ENCODE measurements around the gene B3GALNT2.
"Not testable (repeated sequence)": the region's sequence is repeated elsewhere in the genome, so short reads cannot be mapped to it uniquely, and the experiment has no call there.

The B3GALNT2 gene

GRCh38 chr1:235468004-235468403 is 36.2 kb downstream of the B3GALNT2 start:
- H3K79me2 ChIP-seq (ENCODE audit: insufficient read depth, low read length), result no peaks in the 10 kb centered on the region
- H2AFZ ChIP-seq (ENCODE audit: low read length), result no peak overlapping the region
- H3K9me3 ChIP-seq (ENCODE audit: insufficient read depth, low read depth, low read length), result no peaks in the 10 kb centered on the region
- H3K9me2 ChIP-seq (replicated peaks; ENCODE audit: low read depth, low read length), result no peaks in the 10 kb centered on the region
- no peak for TF ChIP-seq CTCF (conservative IDR thresholded peaks at IDR 0.05; ENCODE audit: low read length)
- no peak for TF ChIP-seq EZH2phosphoT487 (IDR thresholded peaks at IDR 0.05; ENCODE audit: borderline replicate concordance)
- no peak overlapping the region for H3K4me2 ChIP-seq (ENCODE audit: low read depth, low read length, poor library complexity, severe bottlenecking)
- no peak overlapping the region for H3K9ac ChIP-seq (ENCODE audit: low read depth, low read length, poor library complexity, severe bottlenecking)
- no peak overlapping the region for H3K4me3 ChIP-seq (ENCODE audit: low read length, poor library complexity, severe bottlenecking)
- no peaks in the 10 kb centered on the region for H3F3A ChIP-seq (ENCODE audit: low read depth)
- H3K36me3 ChIP-seq (ENCODE audit: insufficient read depth, low read length), result peaks cover 15% of the 10 kb centered on the region; the same call in 1 of the 2 replicates
- no peaks in the 10 kb centered on the region for H3K27me3 ChIP-seq (ENCODE audit: insufficient read depth, low read length, poor library complexity, severe bottlenecking)
- H3K4me1 ChIP-seq (ENCODE audit: insufficient read depth, low read length, poor library complexity, severe bottlenecking), result no peaks in the 10 kb centered on the region
- H4K20me1 ChIP-seq (ENCODE audit: insufficient read depth, low read length, poor library complexity, severe bottlenecking), result no peaks in the 10 kb centered on the region

GRCh38 chr1:235465066-235465465 is 39.2 kb downstream of the B3GALNT2 start:
- no peak overlapping the region for H3K4me3 ChIP-seq (ENCODE audit: low read length, poor library complexity, severe bottlenecking)
- no peaks in the 10 kb centered on the region for H3F3A ChIP-seq (ENCODE audit: low read depth)
- H3K9me2 ChIP-seq (replicated peaks; ENCODE audit: low read depth, low read length), result no peaks in the 10 kb centered on the region
- no peak overlapping the region for H2AFZ ChIP-seq (ENCODE audit: low read length)
- no peak overlapping the region for H3K9ac ChIP-seq (ENCODE audit: low read depth, low read length, poor library complexity, severe bottlenecking)
- no peaks in the 10 kb centered on the region for H4K20me1 ChIP-seq (ENCODE audit: insufficient read depth, low read length, poor library complexity, severe bottlenecking)
- no peaks in the 10 kb centered on the region for H3K9me3 ChIP-seq (ENCODE audit: insufficient read depth, low read depth, low read length)
- no peak for TF ChIP-seq CTCF (conservative IDR thresholded peaks at IDR 0.05; ENCODE audit: low read length)
- peaks cover 11% of the 10 kb centered on the region; the same call in 1 of the 2 replicates for H3K36me3 ChIP-seq (ENCODE audit: insufficient read depth, low read length)
- no peak overlapping the region for H3K4me2 ChIP-seq (ENCODE audit: low read depth, low read length, poor library complexity, severe bottlenecking)
- H3K4me1 ChIP-seq (ENCODE audit: insufficient read depth, low read length, poor library complexity, severe bottlenecking), result no peaks in the 10 kb centered on the region
- H3K27me3 ChIP-seq (ENCODE audit: insufficient read depth, low read length, poor library complexity, severe bottlenecking), result no peaks in the 10 kb centered on the region
- H3K79me2 ChIP-seq (ENCODE audit: insufficient read depth, low read length), result no peaks in the 10 kb centered on the region

GRCh38 chr1:235462832-235463231 is 41.4 kb downstream of the B3GALNT2 start:
- not testable (repeated sequence) for H2AFZ ChIP-seq (ENCODE audit: low read length); H3K4me1 ChIP-seq (ENCODE audit: insufficient read depth, low read length, poor library complexity, severe bottlenecking); H3K9ac ChIP-seq (ENCODE audit: low read depth, low read length, poor library complexity, severe bottlenecking); H3K9me3 ChIP-seq (ENCODE audit: insufficient read depth, low read depth, low read length); H3K9me2 ChIP-seq (replicated peaks; ENCODE audit: low read depth, low read length); H4K20me1 ChIP-seq (ENCODE audit: insufficient read depth, low read length, poor library complexity, severe bottlenecking); H3K79me2 ChIP-seq (ENCODE audit: insufficient read depth, low read length); H3K27me3 ChIP-seq (ENCODE audit: insufficient read depth, low read length, poor library complexity, severe bottlenecking); H3F3A ChIP-seq (ENCODE audit: low read depth); H3K4me3 ChIP-seq (ENCODE audit: low read length, poor library complexity, severe bottlenecking); H3K4me2 ChIP-seq (ENCODE audit: low read depth, low read length, poor library complexity, severe bottlenecking)
- H3K36me3 ChIP-seq (ENCODE audit: insufficient read depth, low read length), result peaks cover 11% of the 10 kb centered on the region; the same call in 1 of the 2 replicates

- H3K4me3 ChIP-seq (ENCODE audit: low read length, poor library complexity, severe bottlenecking), result no peak overlapping the region
- H3F3A ChIP-seq (ENCODE audit: low read depth), result no peaks in the 10 kb centered on the region
- no peaks in the 10 kb centered on the region for H3K27me3 ChIP-seq (ENCODE audit: insufficient read depth, low read length, poor library complexity, severe bottlenecking)
- TF ChIP-seq EZH2phosphoT487 (IDR thresholded peaks at IDR 0.05; ENCODE audit: borderline replicate concordance) (no peak), CTCF (conservative IDR thresholded peaks at IDR 0.05; ENCODE audit: low read length) (no peak)
- no peaks in the 10 kb centered on the region for H3K4me1 ChIP-seq (ENCODE audit: insufficient read depth, low read length, poor library complexity, severe bottlenecking)
- no peaks in the 10 kb centered on the region for H3K9me3 ChIP-seq (ENCODE audit: insufficient read depth, low read depth, low read length)
- H3K9me2 ChIP-seq (replicated peaks; ENCODE audit: low read depth, low read length), result no peaks in the 10 kb centered on the region
- no peaks in the 10 kb centered on the region for H3K79me2 ChIP-seq (ENCODE audit: insufficient read depth, low read length)
- H2AFZ ChIP-seq (ENCODE audit: low read length), result no peak overlapping the region
- H3K36me3 ChIP-seq (ENCODE audit: insufficient read depth, low read length), result peaks cover 11% of the 10 kb centered on the region; the same call in 1 of the 2 replicates
- no peak overlapping the region for H3K4me2 ChIP-seq (ENCODE audit: low read depth, low read length, poor library complexity, severe bottlenecking)
- no peak overlapping the region for H3K9ac ChIP-seq (ENCODE audit: low read depth, low read length, poor library complexity, severe bottlenecking)
- H4K20me1 ChIP-seq (ENCODE audit: insufficient read depth, low read length, poor library complexity, severe bottlenecking), result no peaks in the 10 kb centered on the region
These were observed 42.3 kb downstream of the B3GALNT2 start for GRCh38 chr1:235461954-235462353.

Measured in Loucy (cell line).